Gastroesophageal sphincter (tissue), 3 donors: ENCODE measurements around the gene SLC35B3.

Source experiments
- EP300 ChIP-seq: sonication (generic); formaldehyde crosslinking; IDR thresholded peaks from one replicate; pipeline ENCODE4 v1.6.1; 2017; ENCODE audit warnings: antibody characterized with exemption, mild to moderate bottlenecking
- POLR2A ChIP-seq, 2 donors: fragments of 450-650 bp; IDR thresholded peaks; one replicate each; pipeline ENCODE4 v1.6.1; 2017; ENCODE audit warnings: antibody characterized with exemption in 2 of 2, mild to moderate bottlenecking in 2 of 2, moderate library complexity in 1 of 2
- POLR2AphosphoS5 ChIP-seq: sonication (generic); formaldehyde crosslinking; IDR thresholded peaks from one replicate; pipeline ENCODE4 v1.6.1; 2017; ENCODE audit warnings: antibody characterized with exemption
- TF ChIP-seq, protein P1 (sequence below), 4 experiments: fragments of 200-600 bp in 2 of 4; fragments of 450-650 bp in 2 of 4; sonication (generic) in 1 of 4; IDR thresholded peaks; one replicate each; pipeline ENCODE4 v1.5.1; 2017 to 2019; ENCODE audit warnings: antibody characterized with exemption in 4 of 4, mild to moderate bottlenecking in 2 of 4, moderate library complexity in 2 of 4

DNA sequence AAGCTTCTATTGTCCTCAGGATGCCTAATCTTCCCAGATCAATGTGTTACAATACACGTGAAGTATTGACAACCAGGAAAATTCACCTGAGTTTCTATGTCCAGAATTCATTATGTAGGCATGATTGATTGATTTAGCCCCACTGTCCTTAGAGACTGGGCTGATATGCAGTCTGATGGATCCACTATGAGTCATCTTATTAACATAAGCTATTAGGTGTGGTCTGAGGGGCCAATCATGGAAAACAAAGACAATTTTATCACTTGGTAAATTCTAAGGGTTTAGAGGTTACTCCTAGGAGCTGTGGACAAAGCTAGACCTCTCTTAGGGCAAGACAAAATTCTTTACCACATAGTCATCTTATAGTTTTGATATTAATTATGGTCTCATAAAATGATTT, 41.3 kb upstream of the SLC35B3 start:
- TF ChIP-seq, protein P1, sequence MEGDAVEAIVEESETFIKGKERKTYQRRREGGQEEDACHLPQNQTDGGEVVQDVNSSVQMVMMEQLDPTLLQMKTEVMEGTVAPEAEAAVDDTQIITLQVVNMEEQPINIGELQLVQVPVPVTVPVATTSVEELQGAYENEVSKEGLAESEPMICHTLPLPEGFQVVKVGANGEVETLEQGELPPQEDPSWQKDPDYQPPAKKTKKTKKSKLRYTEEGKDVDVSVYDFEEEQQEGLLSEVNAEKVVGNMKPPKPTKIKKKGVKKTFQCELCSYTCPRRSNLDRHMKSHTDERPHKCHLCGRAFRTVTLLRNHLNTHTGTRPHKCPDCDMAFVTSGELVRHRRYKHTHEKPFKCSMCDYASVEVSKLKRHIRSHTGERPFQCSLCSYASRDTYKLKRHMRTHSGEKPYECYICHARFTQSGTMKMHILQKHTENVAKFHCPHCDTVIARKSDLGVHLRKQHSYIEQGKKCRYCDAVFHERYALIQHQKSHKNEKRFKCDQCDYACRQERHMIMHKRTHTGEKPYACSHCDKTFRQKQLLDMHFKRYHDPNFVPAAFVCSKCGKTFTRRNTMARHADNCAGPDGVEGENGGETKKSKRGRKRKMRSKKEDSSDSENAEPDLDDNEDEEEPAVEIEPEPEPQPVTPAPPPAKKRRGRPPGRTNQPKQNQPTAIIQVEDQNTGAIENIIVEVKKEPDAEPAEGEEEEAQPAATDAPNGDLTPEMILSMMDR (IDR thresholded peaks at IDR 0.05) = no peak
- TF ChIP-seq EP300 (no peak), POLR2A (IDR thresholded peaks at IDR 0.05) (no peak), POLR2AphosphoS5 (no peak)
